Endothelial cell of umbilical vein (primary cell): Measurements from ENCODE around the gene TFDP2. TPM values are rescaled to one million over a fixed set of nuclear protein-coding genes. Genes with fewer than 3 reads are reported as not detected.

ENCODE experiments used
- BruUV-seq: library from RNA; stranded (reverse); fragments of 400-500 nt; replicated peaks from 2 replicates; lab custom pipeline; 2021; lab: Mats Ljungman, UMichigan
- CTCF ChIA-PET: fragments of 300-600, 350-600 bp; sonication (Branson Sonifier 250); formaldehyde crosslinking; loops from one replicate; lab custom pipeline; 2021; ENCODE audit warnings: antibody characterized with exemption, inconsistent platforms; lab: Charles Lee
- POLR2A ChIA-PET: fragments of 300-600, 350-600 bp; sonication (Branson Sonifier 250); formaldehyde crosslinking; loops from one replicate; lab custom pipeline; 2021; ENCODE audit warnings: antibody characterized with exemption, inconsistent platforms; lab: Charles Lee
- DNase-seq: peaks from one replicate; pipeline ENCODE4 v3.0.0-alpha.2; 2011; ENCODE audit warnings: low read depth, low spot score
- FAIRE-seq: peaks from 2 replicates; lab custom pipeline; 2011; peaks lifted over from hg19 to GRCh38; lab: Jason Lieb, UNC
- H2AFZ ChIP-seq: 2 replicates; pipeline ENCODE4 v1.6.0; 2012; ENCODE audit warnings: low read depth, low read length, control low read depth, inconsistent platforms
- H3K27ac ChIP-seq: 2 replicates; pipeline ENCODE4 v1.5.1; 2011; ENCODE audit warnings: low read depth, mild to moderate bottlenecking, control low read depth, low read length, moderate library complexity; ENCODE audit not compliant: insufficient read depth
- H3K27me3 ChIP-seq, 2 experiments: 2 replicates each; pipeline versions ENCODE4 v1.6.0 to v1.6.1; 2011; ENCODE audit warnings: low read length in 2 of 2, mixed read lengths in 1 of 2; ENCODE audit not compliant: control insufficient read depth in 2 of 2, insufficient read depth in 2 of 2
- H3K36me3 ChIP-seq, 2 experiments: 2 replicates in 1 of 2; 3 replicates in 1 of 2; pipeline ENCODE4 v1.5.1; 2011; ENCODE audit warnings: low read length in 2 of 2, mild to moderate bottlenecking in 1 of 2, moderate library complexity in 1 of 2; ENCODE audit not compliant: control insufficient read depth in 2 of 2, insufficient read depth in 2 of 2; ENCODE audit errors: extremely low read depth in 1 of 2
- H3K4me1 ChIP-seq: 3 replicates; pipeline ENCODE4 v1.5.1; 2011; ENCODE audit warnings: mild to moderate bottlenecking, low read length; ENCODE audit not compliant: control insufficient read depth, insufficient read depth; ENCODE audit errors: extremely low read depth
- H3K4me2 ChIP-seq: 2 replicates; pipeline ENCODE4 v1.6.1; 2011; ENCODE audit warnings: low read length, control low read depth, mixed read lengths; ENCODE audit not compliant: insufficient read depth
- H3K4me3 ChIP-seq, 3 experiments: fragments of 200-600 bp in 1 of 3; sonication (generic), shearing (Covaris generic) in 1 of 3; replicated peaks in 1 of 3; 2 replicates each; pipeline ENCODE4 v1.5.1; 2011 to 2016; ENCODE audit warnings: control low read depth in 3 of 3, low read length in 3 of 3, mild to moderate bottlenecking in 2 of 3, inconsistent platforms in 1 of 3, low read depth in 1 of 3, moderate library complexity in 1 of 3; ENCODE audit not compliant: insufficient read depth in 1 of 3
- H3K79me2 ChIP-seq: 2 replicates; pipeline ENCODE4 v1.6.0; 2012; ENCODE audit warnings: low read length, inconsistent platforms; ENCODE audit not compliant: control insufficient read depth, insufficient read depth
- H3K9ac ChIP-seq: replicated peaks from 2 replicates; pipeline ENCODE3; 2011; ENCODE audit warnings: low read length, control low read depth; ENCODE audit not compliant: insufficient read depth; ENCODE audit errors: extremely low read depth
- H3K9me1 ChIP-seq: replicated peaks from 3 replicates; pipeline ENCODE4 v1.6.0; 2011; ENCODE audit warnings: mild to moderate bottlenecking, low read length; ENCODE audit not compliant: control insufficient read depth, insufficient read depth; ENCODE audit errors: extremely low read depth
- H3K9me3 ChIP-seq: replicated peaks from 2 replicates; pipeline ENCODE4 v1.5.1; 2012; ENCODE audit warnings: low read length, inconsistent platforms; ENCODE audit not compliant: control insufficient read depth, insufficient read depth
- H4K20me1 ChIP-seq: replicated peaks from 2 replicates; pipeline ENCODE3; 2011; ENCODE audit warnings: mild to moderate bottlenecking, low read length; ENCODE audit not compliant: control insufficient read depth, insufficient read depth; ENCODE audit errors: extremely low read depth
- CTCF ChIP-seq, 2 donors: IDR thresholded peaks; 1 replicate in 1 of 2; 2 replicates in 1 of 2; pipeline ENCODE4 v1.5.1; 2011; ENCODE audit warnings: low read length in 2 of 2, mild to moderate bottlenecking in 2 of 2, moderate library complexity in 2 of 2, control low read depth in 1 of 2, inconsistent platforms in 1 of 2, low read depth in 1 of 2; ENCODE audit not compliant: insufficient read depth in 1 of 2; ENCODE audit errors: extremely low read depth in 1 of 2
- EZH2 ChIP-seq: IDR thresholded peaks from 2 replicates; pipeline ENCODE4 v1.6.1; 2012; ENCODE audit warnings: borderline replicate concordance, low read depth, mild to moderate bottlenecking, moderate library complexity, low read length, inconsistent platforms; ENCODE audit not compliant: severe bottlenecking
- GATA2 ChIP-seq: IDR thresholded peaks from 2 replicates; pipeline ENCODE4 v1.7.0; 2011; ENCODE audit warnings: low read depth, mild to moderate bottlenecking, moderate library complexity, mixed read lengths, low read length; ENCODE audit not compliant: insufficient read length, insufficient read depth
- JUN ChIP-seq: IDR thresholded peaks from 2 replicates; pipeline ENCODE4 v1.6.1; 2011; ENCODE audit warnings: borderline replicate concordance, low read depth; ENCODE audit not compliant: insufficient read length, insufficient read depth
- MAX ChIP-seq: IDR thresholded peaks from 2 replicates; pipeline ENCODE4 v1.6.1; 2011; ENCODE audit not compliant: insufficient read depth, insufficient read length
- POLR2A ChIP-seq: IDR thresholded peaks from 2 replicates; pipeline ENCODE4 v1.6.1; 2012; ENCODE audit warnings: low read depth, mild to moderate bottlenecking, control low read depth, low read length
- dilution Hi-C: fragments of 300-500 bp; cut with MboI; formaldehyde crosslinking; loops from one replicate; pipeline ENCODE4 v1.15.0; 2019; ENCODE audit warnings: low sequenced_read_pairs; ENCODE audit not compliant: extremely low pct_ligation_motif_present
- intact Hi-C: fragments of 100-400 bp; cut with micrococcal nuclease; formaldehyde crosslinking; loops from one replicate; pipeline ENCODE4 v1.10.0; 2022
- polyA plus RNA-seq, 4 experiments: library from polyadenylated mRNA; depleted of rRNA in 3 of 4; stranded (reverse) in 3 of 4; unstranded in 1 of 4; fragments of >200 nt; gene quantifications; 2 replicates each; pipeline versions ENCODE4 v1.2.1 to v1.2.3, GENCODE V29; 2011 to 2012; ENCODE audit warnings: missing spikeins in 1 of 4
- total RNA-seq: library from RNA; stranded (reverse); gene quantifications from 2 replicates; pipeline ENCODE4 v1.2.3, GENCODE V29; 2021

TFDP2 gene
- total and polyA plus RNA-seq, 2 donors (not counting 3 experiments of a cell fraction or from before 2014, with no cell fraction given) = 8.5 to 21.5 TPM

- intact Hi-C loops = no loop called here
- H3K36me3 ChIP-seq = no peaks in the 10 kb centered on the region
- H3K27ac ChIP-seq = no peak overlapping the region
- H3K9ac ChIP-seq = no peak overlapping the region
- dilution Hi-C loops = no loop called here
- no peak overlapping the region for H3K4me3 ChIP-seq
- no TSS peak for BruUV-seq
- no peak for FAIRE-seq
- no peaks in the 10 kb centered on the region for H3K79me2 ChIP-seq
- no peak for DNase-seq
- no peaks in the 10 kb centered on the region for H4K20me1 ChIP-seq
- H3K4me1 ChIP-seq = no peaks in the 10 kb centered on the region
- H3K9me1 ChIP-seq = no peaks in the 10 kb centered on the region
- CTCF ChIA-PET = interaction anchor here (2.1 kb wide), 1 partner anchor 9 kb away, joined by 6 read pairs; no protein-coding TSS in a partner anchor
- TF ChIP-seq GATA2 (no peak), JUN (no peak), EZH2 (no peak), MAX (no peak), CTCF (IDR thresholded peaks at IDR 0.05; ENCODE audit: extremely low read depth in 1 of 2, insufficient read depth in 1 of 2, low read depth in 1 of 2, low read length in 2 of 2) (no peak), POLR2A (no peak)
- H3K9me3 ChIP-seq = no peaks in the 10 kb centered on the region
- H2AFZ ChIP-seq = no peak overlapping the region
- no peaks in the 10 kb centered on the region for H3K27me3 ChIP-seq
- POLR2A ChIA-PET = no interaction called here
- no peak overlapping the region for H3K4me2 ChIP-seq
Measured at GRCh38 chr3:141971571-141971970, 177.8 kb downstream of the TFDP2 start.
